A549 (cell line): ENCODE measurements around the gene CEMIP2.

ENCODE experiments used
- CEBPB ChIP-seq, 2 experiments: fragments of >200 bp in 1 of 2; sonication (Bioruptor Twin) in 1 of 2; formaldehyde crosslinking in 1 of 2; IDR thresholded peaks; 2 replicates each; pipeline ENCODE4 v1.6.1; 2012 to 2016
- CHD2 ChIP-seq: fragments of 150-350 bp; IDR thresholded peaks from 2 replicates; pipeline ENCODE4 v1.6.1; 2014; ENCODE audit warnings: low read length; ENCODE audit not compliant: partially characterized antibody
- HOXA7 ChIP-seq: fragments of 250-450 bp; sonication (Bioruptor Pico); IDR thresholded peaks from 2 replicates; pipeline ENCODE4 v1.5.0; 2020; ENCODE audit warnings: mild to moderate bottlenecking, moderate library complexity
- MAFK ChIP-seq: fragments of 450-650 bp; IDR thresholded peaks from 2 replicates; pipeline ENCODE4 v1.6.1; 2014; ENCODE audit not compliant: partially characterized antibody
- MAZ ChIP-seq: fragments of 150-350 bp; IDR thresholded peaks from 2 replicates; pipeline ENCODE4 v1.6.1; 2014; ENCODE audit warnings: antibody characterized with exemption, low read depth, low read length, borderline replicate concordance
- NR3C1 ChIP-seq: fragments of >200 bp; sonication (Bioruptor Twin); formaldehyde crosslinking; IDR thresholded peaks from 3 replicates; pipeline ENCODE4 v1.6.1; 2017
- POLR2A ChIP-seq: IDR thresholded peaks from 2 replicates; pipeline ENCODE4 v1.6.1; 2012; ENCODE audit warnings: mild to moderate bottlenecking, low read length
- RAD21 ChIP-seq, 2 experiments: fragments of >200 bp in 1 of 2; sonication (Bioruptor Twin) in 1 of 2; formaldehyde crosslinking in 1 of 2; IDR thresholded peaks in 1 of 2; conservative IDR thresholded peaks in 1 of 2; 2 replicates in 1 of 2; 3 replicates in 1 of 2; pipeline ENCODE4 v1.6.1; 2012 to 2018; ENCODE audit warnings: inconsistent platforms in 1 of 2
- RFX5 ChIP-seq: fragments of 450-650 bp; IDR thresholded peaks from 2 replicates; pipeline ENCODE4 v1.7.1; 2014; ENCODE audit warnings: antibody characterized with exemption, mild to moderate bottlenecking, moderate library complexity
- TF ChIP-seq, protein P1 (sequence below): fragments of >200 bp; sonication (Bioruptor Twin); formaldehyde crosslinking; IDR thresholded peaks from 3 replicates; pipeline ENCODE4 v1.5.1; 2016
- TF ChIP-seq, protein P2 (sequence below): IDR thresholded peaks from 2 replicates; pipeline ENCODE4 v1.6.1; 2012; ENCODE audit warnings: low read depth, borderline replicate concordance
- TF ChIP-seq, protein P3 (sequence below): fragments of 200-600 bp; sonication (generic); IDR thresholded peaks from 2 replicates; pipeline ENCODE4 v1.6.1; 2016; ENCODE audit warnings: antibody characterized with exemption, mild to moderate bottlenecking, moderate library complexity

DNA sequence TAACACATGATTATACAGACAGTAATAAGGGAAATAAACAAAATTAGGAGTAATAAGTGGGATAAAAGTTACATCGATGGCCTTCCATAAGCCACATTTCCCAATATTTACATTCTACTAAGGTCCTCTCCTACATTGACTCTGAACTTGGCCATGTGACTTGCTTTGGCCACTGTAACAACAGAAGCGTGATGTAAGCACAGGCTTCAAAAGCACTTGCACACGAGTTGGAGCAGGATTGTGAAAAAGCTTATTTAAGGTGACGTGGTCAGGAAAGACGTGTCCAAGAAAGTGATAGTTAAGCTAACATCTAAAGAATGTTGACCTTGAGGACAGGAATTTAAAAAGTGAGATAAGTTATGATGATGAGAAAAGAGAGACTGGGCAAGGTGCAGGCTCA lies 9.8 kb upstream of the CEMIP2 start:
- TF ChIP-seq, protein P1, sequence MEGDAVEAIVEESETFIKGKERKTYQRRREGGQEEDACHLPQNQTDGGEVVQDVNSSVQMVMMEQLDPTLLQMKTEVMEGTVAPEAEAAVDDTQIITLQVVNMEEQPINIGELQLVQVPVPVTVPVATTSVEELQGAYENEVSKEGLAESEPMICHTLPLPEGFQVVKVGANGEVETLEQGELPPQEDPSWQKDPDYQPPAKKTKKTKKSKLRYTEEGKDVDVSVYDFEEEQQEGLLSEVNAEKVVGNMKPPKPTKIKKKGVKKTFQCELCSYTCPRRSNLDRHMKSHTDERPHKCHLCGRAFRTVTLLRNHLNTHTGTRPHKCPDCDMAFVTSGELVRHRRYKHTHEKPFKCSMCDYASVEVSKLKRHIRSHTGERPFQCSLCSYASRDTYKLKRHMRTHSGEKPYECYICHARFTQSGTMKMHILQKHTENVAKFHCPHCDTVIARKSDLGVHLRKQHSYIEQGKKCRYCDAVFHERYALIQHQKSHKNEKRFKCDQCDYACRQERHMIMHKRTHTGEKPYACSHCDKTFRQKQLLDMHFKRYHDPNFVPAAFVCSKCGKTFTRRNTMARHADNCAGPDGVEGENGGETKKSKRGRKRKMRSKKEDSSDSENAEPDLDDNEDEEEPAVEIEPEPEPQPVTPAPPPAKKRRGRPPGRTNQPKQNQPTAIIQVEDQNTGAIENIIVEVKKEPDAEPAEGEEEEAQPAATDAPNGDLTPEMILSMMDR: no peak
- no peak for TF ChIP-seq RAD21 (conservative IDR thresholded peaks at IDR 0.05 in 1 of 2, IDR thresholded peaks at IDR 0.05 in 1 of 2)
- no peak for TF ChIP-seq NR3C1
- TF ChIP-seq POLR2A: no peak
- TF ChIP-seq RFX5: no peak
- TF ChIP-seq, protein P2, sequence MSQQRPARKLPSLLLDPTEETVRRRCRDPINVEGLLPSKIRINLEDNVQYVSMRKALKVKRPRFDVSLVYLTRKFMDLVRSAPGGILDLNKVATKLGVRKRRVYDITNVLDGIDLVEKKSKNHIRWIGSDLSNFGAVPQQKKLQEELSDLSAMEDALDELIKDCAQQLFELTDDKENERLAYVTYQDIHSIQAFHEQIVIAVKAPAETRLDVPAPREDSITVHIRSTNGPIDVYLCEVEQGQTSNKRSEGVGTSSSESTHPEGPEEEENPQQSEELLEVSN: no peak
- TF ChIP-seq MAZ: no peak
- TF ChIP-seq CHD2: no peak
- TF ChIP-seq, protein P3, sequence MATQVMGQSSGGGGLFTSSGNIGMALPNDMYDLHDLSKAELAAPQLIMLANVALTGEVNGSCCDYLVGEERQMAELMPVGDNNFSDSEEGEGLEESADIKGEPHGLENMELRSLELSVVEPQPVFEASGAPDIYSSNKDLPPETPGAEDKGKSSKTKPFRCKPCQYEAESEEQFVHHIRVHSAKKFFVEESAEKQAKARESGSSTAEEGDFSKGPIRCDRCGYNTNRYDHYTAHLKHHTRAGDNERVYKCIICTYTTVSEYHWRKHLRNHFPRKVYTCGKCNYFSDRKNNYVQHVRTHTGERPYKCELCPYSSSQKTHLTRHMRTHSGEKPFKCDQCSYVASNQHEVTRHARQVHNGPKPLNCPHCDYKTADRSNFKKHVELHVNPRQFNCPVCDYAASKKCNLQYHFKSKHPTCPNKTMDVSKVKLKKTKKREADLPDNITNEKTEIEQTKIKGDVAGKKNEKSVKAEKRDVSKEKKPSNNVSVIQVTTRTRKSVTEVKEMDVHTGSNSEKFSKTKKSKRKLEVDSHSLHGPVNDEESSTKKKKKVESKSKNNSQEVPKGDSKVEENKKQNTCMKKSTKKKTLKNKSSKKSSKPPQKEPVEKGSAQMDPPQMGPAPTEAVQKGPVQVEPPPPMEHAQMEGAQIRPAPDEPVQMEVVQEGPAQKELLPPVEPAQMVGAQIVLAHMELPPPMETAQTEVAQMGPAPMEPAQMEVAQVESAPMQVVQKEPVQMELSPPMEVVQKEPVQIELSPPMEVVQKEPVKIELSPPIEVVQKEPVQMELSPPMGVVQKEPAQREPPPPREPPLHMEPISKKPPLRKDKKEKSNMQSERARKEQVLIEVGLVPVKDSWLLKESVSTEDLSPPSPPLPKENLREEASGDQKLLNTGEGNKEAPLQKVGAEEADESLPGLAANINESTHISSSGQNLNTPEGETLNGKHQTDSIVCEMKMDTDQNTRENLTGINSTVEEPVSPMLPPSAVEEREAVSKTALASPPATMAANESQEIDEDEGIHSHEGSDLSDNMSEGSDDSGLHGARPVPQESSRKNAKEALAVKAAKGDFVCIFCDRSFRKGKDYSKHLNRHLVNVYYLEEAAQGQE: no peak
- TF ChIP-seq HOXA7 (CRISPR knock-in tag): no peak
- TF ChIP-seq MAFK: no peak
- no peak for TF ChIP-seq CEBPB (IDR thresholded peaks at IDR 0.05)
